ENCODE data around the gene PDE4D. TPM values are rescaled to one million over a fixed set of nuclear protein-coding genes. Genes with fewer than 3 reads are reported as not detected.

The PDE4D gene
- total and polyA plus RNA-seq, 2 donors (not counting 3 experiments of a cell fraction or from before 2014, with no cell fraction given): 34.5 to 51.2 TPM

- Histone ChIP-seq H3K4me1 (ENCODE audit: control insufficient read depth, extremely low read depth, insufficient read depth, low read length) (no peaks in the 10 kb centered on the region), H4K20me1 (replicated peaks; ENCODE audit: control insufficient read depth, extremely low read depth, insufficient read depth, low read length) (no peaks in the 10 kb centered on the region), H3K27me3 (ENCODE audit: control insufficient read depth in 2 of 2, insufficient read depth in 2 of 2, low read length in 2 of 2) (peaks cover 14 to 42% of the 10 kb centered on the region in 2 experiments), H3K9me3 (replicated peaks; ENCODE audit: control insufficient read depth, insufficient read depth, low read length) (no peaks in the 10 kb centered on the region), H3K4me2 (ENCODE audit: insufficient read depth, low read length) (no peak overlapping the region), H3K4me3 (replicated peaks in 1 of 3; ENCODE audit: insufficient read depth in 1 of 3, low read depth in 1 of 3, low read length in 3 of 3) (no peak overlapping the region), H3K27ac (ENCODE audit: insufficient read depth, low read depth, low read length) (no peak overlapping the region), H3K9ac (replicated peaks; ENCODE audit: extremely low read depth, insufficient read depth, low read length) (no peak overlapping the region), H3K36me3 (ENCODE audit: control insufficient read depth in 2 of 2, extremely low read depth in 1 of 2, insufficient read depth in 2 of 2, low read length in 2 of 2) (no peaks in the 10 kb centered on the region), H3K79me2 (ENCODE audit: control insufficient read depth, insufficient read depth, low read length) (no peaks in the 10 kb centered on the region), H2AFZ (ENCODE audit: low read depth, low read length) (no peak overlapping the region), H3K9me1 (replicated peaks; ENCODE audit: control insufficient read depth, extremely low read depth, insufficient read depth, low read length) (no peaks in the 10 kb centered on the region)
- FAIRE-seq (no peak), DNase-seq (ENCODE audit: low read depth, low spot score) (no peak)
- BruUV-seq (replicated peaks): no TSS peak
- CTCF ChIA-PET: interaction anchor here (2.4 kb wide), 1 partner anchor 15 kb away, joined by 7 read pairs; no protein-coding TSS in a partner anchor
- dilution Hi-C loops (cut with MboI; ENCODE audit: extremely low pct_ligation_motif_present, low sequenced_read_pairs) (no loop called here), intact Hi-C loops (cut with micrococcal nuclease) (no loop called here)
- POLR2A ChIA-PET: no interaction called here
- TF ChIP-seq MAX (IDR thresholded peaks at IDR 0.05; ENCODE audit: insufficient read depth, insufficient read length) (no peak), CTCF (IDR thresholded peaks at IDR 0.05; ENCODE audit: extremely low read depth in 1 of 2, insufficient read depth in 1 of 2, low read depth in 1 of 2, low read length in 2 of 2) (no peak), EZH2 (IDR thresholded peaks at IDR 0.05; ENCODE audit: borderline replicate concordance, low read depth, low read length, severe bottlenecking) (no peak), POLR2AphosphoS5 (IDR thresholded peaks at IDR 0.05; ENCODE audit: insufficient read depth, low read depth, low read length) (no peak), FOS (IDR thresholded peaks at IDR 0.05; ENCODE audit: borderline replicate concordance, insufficient read depth, low read length) (no peak), MYC (IDR thresholded peaks at IDR 0.05; ENCODE audit: low read depth, low read length) (no peak), POLR2A (IDR thresholded peaks at IDR 0.05; ENCODE audit: low read depth, low read length) (no peak), JUN (IDR thresholded peaks at IDR 0.05; ENCODE audit: borderline replicate concordance, insufficient read depth, insufficient read length, low read depth) (no peak), GATA2 (IDR thresholded peaks at IDR 0.05; ENCODE audit: insufficient read depth, insufficient read length, low read depth, low read length) (no peak)
Measured at GRCh38 chr5:59829386-59829785, 64.1 kb downstream of the PDE4D start.

All from endothelial cell of umbilical vein (primary cell).